ENCODE data around the gene LDAH.

The LDAH gene

DNA sequence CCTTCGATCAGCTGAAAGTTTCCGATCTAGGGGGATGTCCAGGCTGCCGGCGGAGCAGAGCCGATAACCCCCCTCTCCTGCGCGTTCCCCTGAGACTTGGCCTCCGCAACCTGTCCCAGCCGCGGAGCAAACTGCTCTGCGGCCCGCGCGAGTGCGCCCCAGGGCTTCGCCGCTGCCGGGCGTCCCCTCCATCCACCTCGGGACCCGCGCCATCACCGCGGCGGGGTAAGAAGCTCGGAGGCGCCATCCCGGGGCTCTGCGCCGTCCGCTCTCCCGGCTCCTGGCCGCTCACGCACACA, 156.9 kb downstream of the LDAH start:
- DNase-seq, result no peak

DNA sequence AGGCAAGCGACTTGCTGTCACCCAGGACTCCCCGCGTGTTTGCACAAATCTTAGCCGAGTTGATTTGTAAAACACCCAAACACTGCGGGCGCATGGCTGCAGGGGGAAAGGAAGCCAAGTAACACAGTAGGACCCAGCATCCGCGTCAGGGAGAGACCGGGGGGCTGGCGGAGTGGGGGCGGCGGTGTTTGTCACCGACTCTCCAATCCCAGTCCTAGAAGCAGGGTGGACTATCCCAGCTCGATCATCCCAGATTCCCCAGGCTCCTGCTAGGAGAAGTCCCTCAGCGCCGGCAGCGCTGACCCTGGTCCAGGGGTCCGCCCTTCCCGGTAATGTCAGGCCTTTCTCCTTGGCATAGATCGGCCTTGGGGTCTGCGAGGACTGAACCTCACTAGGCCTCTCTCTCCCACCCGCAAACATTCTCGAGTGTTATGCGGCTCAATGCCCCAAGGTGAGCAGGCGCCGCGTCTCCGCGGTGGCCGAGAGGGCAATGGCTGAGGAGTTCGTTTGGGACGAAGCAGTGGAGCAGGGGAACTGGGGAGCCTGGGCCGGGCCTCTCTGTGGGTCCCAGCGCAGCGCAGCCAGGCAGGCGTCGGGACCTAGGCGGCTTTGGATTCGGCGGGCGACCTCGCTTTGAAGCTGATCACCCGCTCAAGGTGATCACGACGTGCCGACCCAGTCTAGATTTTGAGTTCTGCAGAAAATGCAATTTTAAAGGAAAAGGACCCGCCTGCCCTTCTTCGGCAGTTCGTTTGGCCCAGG, 157.5 kb downstream of the LDAH start:
- peak in 1 of 2 experiments; percentile 42 for DNase-seq

DNA sequence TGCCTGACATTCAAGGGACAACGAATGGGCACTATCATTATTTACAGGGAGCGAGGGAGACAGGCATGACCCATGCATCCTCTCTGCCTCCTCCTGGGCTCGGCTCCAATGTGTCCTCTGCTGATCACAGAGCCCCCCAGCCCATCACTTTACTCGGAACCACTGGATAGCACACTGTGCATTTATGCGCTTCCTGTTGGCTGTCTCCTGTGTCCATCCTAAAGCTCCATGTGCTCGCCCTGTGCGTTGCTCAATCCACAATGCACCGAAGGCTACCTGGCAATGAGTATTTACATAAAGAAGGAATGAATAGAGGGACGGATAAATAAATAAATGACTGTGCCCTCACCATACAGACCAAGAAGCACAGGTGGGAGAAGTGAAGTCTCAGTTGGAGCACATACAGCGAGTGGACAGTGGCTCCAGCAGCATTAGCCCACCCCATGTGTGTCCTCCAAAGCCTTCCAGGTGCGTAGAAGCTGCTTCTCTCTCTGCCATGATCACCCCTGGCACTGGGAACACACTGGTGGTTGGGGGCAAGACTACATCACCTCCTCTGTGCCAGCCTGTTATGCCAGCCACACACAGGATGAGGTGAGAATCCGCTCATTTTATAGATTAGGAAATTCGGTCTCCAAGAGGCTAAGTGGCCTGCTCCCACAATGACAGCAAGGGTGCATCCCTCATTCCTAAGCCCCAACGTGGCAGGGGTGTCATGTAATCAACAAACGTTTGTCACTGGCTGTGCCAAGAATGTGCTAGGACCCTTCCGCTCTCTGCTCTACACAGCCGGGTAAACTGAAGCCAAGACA, 158.3 kb downstream of the LDAH start:
- DNase-seq, result no peak

DNA sequence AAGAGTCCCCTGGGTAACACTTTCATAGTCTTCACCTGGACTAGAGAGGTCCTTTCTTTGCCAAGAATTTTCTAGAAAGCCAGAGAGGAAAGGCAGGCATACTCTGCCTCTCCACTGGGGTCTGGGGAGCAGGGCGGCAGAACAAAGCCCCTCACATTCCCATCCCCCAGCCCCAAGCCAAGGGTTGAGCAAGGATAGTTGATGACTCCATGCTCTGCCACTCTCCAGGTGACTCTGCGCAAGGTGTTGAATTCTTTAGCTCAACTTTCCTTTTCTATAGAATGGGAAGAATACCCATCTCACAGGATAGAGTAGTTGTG, 158.9 kb downstream of the LDAH start:
- DNase-seq, result no peak

DNA sequence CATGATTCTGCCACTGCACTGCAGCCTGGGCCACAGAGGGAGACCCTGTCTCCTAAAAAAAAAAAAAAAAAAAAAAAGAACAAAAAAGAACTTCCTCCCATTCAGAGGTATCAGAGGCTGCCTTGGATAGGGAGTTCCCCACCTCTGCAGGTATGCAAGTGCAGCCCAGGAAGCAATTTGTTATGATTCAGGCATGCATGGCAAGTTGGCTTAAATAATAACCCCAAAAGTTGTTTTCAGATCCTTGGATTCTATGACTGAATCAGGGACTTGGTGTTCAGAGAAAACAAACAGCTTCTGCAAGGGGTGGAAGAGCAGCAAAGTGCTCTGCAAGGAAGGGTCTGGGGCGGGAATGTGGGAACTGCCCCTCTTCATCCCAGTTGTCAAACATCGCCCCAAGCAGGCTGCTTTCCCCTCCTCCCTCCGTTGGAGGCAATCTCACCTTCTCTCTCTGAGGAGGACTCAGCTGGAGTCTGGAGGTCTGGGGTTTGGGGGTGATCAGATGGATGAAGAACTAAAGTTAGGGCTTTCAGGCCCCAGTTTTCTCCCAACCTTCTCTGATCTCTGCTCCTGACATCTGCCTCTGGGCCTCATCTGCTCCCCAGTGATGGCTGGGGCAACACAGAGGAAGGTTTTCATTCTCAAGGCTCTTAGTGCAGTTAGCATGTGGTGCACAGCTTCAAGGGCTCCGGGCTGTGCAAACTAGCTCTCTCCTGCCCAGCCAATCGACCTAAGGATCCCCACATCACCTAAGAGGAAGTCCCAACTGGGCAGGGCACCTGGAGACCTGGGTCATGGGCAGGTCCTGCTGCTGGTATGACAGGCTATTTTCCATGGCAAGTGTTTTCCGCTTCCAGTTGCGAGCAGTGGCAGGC, 159.5 kb downstream of the LDAH start:
- no peak for DNase-seq

DNA sequence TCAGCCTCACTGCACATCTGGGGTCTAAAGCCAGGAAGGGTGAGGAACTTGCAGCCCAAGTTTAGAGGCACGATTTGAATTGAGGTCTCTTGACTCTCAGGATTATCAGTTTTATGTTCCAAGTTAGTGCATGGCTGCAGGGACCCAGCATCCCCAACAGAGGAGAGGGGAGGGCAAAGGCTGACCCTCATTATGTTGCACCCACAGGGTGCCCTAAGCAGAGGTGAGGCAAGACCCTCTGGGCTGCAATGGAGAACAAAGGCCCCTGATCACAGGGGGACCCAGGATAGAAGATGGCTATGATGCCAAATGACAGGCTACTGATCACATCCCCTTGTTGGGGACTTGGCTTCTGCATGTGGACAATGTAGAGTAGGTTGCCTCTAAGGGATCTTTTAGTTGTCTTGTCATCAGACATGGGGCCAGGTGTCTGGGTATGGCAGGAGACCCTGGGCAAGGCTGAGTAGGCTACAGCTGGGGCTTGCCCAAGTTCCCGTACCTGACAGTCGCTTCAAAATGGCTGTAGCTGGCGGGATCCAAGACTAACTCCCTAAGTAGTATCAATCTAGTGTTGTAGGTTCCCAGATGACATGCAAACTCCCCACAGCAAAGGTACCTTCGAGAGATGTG, 160.5 kb downstream of the LDAH start:
- DNase-seq, result no peak

DNA sequence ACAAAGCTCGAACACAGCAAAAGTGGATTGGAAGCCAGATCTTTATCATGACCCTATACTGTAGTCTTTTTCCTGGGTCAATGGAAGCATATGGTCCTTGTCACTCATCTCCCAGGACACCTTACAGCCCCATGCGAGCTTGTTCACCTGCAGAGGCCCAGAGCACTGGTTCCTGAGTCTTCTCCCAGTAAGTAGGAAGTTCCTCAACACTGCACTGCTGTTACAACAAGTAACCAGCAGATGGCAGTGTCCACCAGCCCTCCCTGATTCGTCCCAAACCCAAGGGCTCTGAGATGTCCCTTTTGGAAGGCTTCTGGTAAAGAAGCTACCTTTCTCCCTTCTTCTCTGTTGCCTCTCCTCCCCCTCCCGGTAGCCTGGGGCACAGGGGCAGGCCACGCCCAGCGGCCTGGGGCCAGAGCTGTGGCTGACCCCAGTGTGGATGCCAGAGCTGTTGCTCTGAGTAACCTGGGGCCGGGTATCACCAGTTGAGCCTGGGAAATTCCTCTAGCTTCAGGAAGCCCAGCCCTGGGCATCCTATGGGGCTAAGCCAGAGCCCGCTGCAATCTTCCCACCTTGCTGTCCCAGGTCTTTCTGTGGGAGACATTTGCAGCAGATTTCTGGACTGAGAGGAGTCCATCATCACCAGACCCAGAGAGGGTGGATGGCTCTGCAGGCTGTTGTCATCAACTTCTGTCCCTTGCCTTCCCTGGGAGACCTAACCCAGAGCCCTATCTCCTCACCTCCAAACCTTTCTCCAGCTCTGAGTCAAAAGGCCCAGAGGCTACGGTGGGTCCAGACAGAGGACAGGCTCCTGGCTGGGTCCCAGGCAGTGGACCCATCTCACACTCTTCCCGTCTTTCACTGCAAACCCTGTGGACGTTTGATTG, 161.2 kb downstream of the LDAH start:
- peak; percentile 75 to 79 for DNase-seq

DNA sequence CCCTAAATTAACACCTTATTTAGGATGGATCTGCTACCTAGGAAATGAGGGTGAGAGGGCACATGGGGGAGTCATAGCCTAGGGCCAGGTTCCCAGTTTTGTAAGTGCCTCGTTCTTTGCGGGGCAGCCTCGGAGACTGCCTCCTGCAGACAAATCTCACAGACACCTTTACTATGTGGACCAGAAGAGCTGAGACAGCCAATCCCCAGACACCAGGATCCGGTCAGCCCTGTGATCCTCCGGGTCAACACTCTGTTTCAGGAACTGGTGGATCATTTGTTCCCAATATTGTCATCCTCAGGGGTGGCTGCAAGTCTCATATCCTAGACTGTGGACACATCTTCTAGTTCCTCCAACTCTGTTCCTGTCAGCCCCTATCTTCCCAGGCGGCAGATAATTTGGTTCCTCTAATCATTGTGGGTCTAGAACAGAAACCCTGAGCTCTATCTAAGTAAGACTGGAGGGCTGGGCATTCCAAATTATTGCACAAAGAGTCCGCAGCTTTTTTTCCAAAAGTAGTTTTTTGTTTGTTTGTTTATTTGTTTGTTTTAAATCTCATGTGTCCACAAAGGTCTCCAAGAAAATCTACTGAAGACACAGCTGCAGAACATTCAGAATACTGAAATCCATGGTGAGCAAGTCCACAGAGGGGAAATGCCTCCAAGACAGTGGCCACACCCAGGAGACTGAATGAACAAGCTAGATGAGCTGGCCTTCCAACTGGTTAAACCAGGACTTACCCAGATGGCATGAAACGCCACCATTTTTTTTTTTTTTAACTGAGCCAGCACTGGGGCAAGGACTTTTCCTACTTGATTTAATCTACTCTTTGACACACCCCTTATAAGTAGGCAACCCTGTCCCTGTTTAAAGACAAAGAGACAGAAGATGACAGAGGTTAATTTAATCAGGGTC, 162.1 kb downstream of the LDAH start:
- no peak for DNase-seq

DNA sequence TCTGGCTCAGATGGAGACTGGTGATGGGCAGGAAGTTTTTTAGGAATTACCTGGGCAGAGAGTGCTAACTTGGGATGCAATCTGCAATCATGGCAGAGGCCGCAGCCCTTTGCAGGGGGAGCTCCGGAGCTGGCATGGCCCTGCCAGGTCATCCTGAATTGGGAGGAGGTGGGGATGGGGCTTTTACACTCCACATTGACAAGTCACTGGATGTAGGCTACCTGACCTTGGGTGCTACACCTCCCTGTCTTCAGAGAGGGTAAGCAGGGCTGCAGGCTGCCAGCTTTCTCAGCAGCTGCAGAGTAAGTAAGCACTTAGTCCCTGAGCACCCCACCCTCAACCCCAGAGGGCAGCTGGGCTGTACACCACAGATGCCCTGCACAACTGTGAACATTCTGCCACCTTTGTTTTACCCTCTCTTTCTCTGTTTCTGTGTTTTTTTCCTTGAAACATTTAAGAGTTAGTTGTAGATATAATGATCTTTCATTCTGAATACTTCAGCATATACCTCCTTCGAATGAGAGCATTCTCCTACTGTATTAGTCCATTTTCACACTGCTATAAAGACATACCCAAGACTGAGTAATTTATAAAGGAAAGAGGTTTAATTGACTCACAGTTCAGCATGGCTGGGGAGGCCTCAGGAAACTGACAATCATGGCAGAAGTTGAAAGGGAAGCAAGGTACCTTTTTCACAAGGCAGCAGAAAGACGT, 165.2 kb downstream of the LDAH start:
- DNase-seq, result no peak

DNA sequence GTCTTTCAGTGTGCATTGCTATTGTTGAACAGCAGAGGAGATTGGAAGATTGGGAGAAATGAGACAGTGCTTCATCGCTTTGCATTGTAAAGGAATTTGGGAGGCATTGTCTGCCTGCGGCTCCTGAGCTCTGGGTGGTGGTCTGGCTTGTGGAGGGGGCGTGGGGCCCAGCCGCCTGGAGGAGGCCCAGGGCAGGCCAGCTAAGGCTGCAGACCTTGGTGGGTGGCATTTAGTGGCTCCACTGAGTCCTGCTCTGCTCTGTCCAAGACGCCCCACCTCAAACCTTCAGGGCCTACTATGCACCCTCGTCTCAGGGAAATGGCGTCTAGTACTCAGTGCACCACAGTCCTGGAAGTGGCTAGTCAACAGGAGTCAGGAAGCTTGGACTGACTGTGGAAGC, 166.3 kb downstream of the LDAH start:
- DNase-seq, result no peak

DNA sequence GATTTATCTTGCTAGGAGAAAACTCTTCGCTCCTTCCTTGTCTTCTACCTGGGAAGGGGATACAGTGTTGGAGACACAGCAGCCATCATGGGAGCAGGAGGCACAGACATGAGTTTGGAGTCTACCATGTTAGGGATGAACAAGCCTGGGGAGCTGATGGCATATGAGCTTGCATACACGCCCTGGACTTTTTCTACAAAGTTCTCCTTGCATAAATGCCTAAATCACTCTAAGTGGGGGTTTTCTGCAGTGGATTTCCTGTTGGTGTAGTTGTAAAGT, 168.4 kb downstream of the LDAH start:
- DNase-seq, result no peak

DNA sequence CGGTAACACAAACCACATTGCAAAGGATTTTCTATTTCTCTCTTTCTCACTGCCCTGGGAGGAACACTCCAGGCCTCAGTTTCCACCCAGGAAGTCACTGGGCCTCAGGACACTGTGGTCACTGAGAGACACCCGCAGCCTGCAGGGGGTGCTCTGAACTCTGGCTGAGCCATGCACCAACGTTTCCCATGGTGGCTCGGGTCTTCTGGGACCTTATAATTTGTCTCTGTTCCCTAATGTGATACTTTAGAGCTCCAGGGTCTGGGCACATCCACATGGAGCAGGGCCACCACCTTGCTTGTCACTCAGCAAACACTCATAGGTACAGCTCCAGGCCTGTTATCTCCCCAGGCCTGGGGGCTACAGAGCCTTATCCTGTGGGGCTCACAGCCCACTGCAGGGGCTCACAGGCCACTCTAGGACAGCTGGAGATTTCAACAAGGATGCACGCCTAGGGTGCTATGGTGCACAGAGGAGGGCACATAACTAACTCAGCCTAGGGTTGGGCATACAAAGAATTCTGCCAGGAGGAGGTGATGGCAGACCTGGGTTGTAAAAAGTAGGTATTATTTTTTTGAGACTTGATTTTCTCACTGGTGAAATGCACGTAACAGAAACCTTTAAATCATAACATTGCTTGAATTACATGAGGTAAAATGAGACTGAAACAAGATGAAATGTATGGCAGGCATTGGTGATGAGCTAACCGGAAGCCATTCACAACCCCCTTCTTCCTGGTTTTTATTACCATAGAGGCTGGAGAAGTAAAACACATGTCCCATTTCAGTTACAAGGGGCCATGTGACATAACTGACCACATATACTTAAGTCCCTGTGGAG, 169.0 kb downstream of the LDAH start:
- no peak for DNase-seq

DNA sequence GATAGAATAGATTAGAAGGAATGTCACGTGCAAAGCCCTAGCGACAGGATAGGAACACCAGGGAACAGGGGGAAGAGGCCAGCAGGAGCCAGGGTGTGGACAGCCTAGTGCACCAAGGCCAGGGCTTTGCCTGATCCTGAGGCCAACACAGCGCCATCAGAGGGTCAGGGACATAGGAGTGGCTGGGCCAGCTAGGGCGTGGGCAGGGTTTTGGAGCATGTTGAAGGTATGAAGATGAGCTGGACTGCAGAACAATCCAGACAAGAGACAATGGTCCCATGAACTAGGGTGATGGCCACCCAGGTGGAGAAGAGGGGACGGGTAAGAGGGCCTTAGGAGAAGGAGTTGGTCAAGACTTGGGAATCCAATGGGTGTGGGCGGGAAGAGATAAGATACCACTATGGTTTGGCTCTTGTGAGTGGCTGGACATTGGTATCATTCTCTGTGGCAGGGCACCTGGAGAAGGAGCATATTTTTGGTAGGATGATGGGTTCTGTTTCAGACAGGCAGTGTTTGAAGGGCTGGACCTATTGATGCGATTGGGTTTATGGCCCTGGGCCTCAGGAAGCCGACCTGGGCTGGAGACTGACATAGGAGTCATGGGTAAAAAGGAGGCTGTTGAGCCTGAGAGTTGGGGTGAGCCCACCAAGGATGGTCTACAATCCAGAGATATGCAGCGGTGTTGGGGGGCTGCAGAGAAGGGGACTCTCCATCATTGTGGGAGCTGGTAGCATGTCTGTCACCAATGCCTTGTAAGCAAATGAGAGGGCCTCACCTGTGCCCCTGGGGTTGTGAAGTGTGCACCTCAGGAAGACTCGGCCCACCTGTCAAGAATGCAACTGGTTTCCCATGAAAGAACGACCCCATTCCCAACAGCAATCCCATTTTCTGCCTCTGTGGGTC, 170.0 kb downstream of the LDAH start:
- DNase-seq, result no peak

DNA sequence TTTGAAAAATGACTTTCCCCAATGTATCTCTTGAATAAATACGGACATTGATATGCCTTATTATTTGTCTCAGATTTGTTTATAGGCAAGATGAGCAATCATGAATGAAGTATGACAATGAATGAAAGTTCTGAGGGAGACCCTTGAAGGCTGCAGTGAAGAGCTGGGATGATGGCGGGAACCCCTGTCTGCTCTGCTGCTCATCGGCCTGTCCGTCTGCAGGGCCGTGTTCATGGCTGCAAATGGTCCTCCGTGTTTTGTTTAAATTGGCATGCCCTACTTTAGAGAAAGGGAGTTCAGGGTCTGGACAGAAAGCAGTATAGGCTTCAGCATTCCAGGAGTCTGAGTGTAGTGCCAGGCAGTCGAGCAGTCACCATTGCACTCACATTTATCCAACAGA, 170.8 kb downstream of the LDAH start:
- no peak for DNase-seq

DNA sequence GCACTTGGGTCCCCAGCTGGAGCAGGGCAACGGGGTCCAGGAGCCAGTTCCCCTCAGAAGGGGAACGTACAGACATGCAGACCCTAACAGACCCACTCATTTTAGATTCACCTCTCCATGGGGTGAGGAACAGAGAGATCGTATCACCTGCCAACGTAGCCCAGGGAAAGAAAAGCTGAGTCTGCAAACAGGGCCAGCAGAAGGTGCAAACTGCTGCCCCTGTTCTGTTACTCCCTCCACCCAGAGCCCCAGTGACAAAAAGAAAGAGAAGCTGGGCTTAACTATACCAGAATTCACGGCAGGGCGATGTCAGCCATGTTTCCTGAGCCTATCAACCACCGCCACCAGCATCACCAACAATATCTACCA, 171.2 kb downstream of the LDAH start:
- no peak for DNase-seq

DNA sequence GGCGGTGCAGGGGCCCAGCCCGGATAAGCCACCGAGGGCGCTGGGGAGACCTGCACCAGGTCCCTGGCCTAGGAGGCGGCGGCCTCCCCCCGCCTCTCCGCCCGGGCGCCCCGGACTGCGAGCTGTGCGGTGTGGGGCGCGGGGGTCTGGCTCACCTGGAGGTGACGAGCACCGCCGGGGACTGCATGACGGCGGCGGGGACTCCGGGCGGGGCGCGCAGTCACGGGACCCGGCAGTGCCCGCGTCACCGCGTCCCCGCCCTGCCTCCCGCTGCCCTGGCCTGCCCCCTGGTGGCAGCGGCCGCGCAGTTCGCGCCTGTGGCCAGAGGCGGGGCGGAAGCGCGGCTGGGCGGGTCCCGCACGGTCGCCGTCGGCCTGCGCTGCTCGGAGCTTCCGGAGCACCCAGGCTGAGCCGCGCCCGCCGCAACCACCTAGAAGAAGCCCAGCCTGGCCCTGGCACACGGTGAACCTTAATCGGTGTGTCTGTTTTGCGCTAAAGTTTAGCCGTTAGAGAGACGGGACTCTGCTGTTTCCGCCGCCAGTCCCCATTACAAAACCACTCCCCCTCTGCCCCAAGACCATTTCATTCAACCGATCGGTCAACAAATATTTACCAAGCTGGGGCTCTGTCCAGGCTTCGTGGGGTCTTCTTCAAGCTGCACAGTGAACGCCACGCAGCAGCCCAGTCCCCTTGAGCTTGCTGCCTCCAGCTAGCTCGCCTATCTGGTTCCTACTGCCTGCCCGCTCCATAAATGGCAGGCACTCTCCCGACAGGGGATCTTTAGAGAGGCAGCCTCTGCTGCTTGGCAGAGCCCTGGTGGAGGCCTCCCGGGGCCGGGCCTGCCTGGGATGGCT, 171.8 kb downstream of the LDAH start, which contains the start of gene HS1BP3:
HS1BP3 (minus strand) TSS at position 222 of the 854 bp plus-strand sequence; CDS start at position 187, 35 bp downstream.
- DNase-seq, result peak; percentile 88 to 94

DNA sequence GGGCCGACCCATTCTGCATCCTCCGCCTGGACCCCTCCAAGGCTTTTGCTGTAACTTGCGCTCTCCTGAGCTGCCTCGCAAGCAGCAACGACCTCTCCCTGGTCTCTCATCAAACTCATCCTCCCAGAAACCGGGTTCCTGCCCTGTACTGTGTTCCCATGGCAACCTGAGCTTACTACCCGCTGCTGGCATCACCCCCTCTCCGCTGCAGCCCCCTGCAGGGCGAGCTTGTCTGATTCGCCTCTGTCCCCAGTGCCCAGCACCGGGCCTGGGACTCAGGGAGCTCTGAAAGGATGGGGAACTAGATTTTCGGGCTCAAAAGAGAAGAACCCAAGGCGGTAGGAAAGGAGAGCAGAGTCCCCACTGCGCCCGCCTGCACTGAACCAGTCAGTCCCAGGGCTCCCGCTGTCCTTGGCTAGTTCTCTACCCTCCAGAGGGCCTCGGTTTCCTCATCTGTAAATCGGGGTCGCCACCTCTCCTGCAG, 172.5 kb downstream of the LDAH start:
- no peak for DNase-seq
